Adipocyte (in vitro differentiated cells): ENCODE results near the gene DOCK2.

Source experiments
- DNase-seq: peaks from one replicate; pipeline ENCODE4 v3.0.0-alpha.2; 2015; ENCODE audit warnings: low read depth
- H3K27me3 ChIP-seq: replicated peaks from 2 replicates; pipeline ENCODE4 v1.7.0; 2013; ENCODE audit warnings: mild to moderate bottlenecking, low read length, moderate library complexity; ENCODE audit not compliant: control insufficient read depth, insufficient read depth
- H3K36me3 ChIP-seq: 2 replicates; pipeline ENCODE4 v1.7.0; 2013; ENCODE audit warnings: low read length, mild to moderate bottlenecking, moderate library complexity; ENCODE audit not compliant: control insufficient read depth, insufficient read depth, severe bottlenecking
- H3K4me1 ChIP-seq: 2 replicates; pipeline ENCODE4 v1.7.0; 2013; ENCODE audit warnings: mild to moderate bottlenecking, low read length, moderate library complexity; ENCODE audit not compliant: control insufficient read depth, insufficient read depth
- H3K4me3 ChIP-seq: 2 replicates; pipeline ENCODE4 v1.7.0; 2013; ENCODE audit warnings: mild to moderate bottlenecking, low read length, moderate library complexity
- H3K9ac ChIP-seq: 2 replicates; pipeline ENCODE4 v1.7.0; 2013; ENCODE audit warnings: mild to moderate bottlenecking, low read length, moderate library complexity
- H3K9me3 ChIP-seq: 2 replicates; pipeline ENCODE4 v1.7.0; 2013; ENCODE audit warnings: mild to moderate bottlenecking, low read length, moderate library complexity; ENCODE audit not compliant: control insufficient read depth

Gene DOCK2

DNA sequence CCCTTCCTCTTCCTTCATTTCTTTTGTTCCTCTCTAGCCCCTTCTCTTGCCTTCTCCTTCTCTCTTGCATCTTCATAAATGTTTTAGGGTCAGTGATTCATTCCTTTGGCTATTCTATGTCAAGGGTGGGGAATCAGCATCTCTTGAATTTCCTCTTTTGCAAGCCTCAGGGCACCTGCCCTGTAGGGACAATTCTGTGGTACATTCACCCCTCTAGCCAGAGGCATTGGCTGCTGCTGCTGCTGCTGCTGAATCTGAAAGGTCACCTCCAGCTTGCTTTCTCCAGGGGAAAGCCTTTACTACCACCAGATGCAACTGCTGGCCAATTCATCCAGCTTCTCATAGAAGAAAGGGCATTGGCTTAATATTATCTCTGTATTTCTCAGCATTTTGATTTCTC is 255.9 kb downstream of the DOCK2 start:
- peaks cover 21% of the 10 kb centered on the region for H3K4me1 ChIP-seq
- DNase-seq: no peak
- no peak overlapping the region for H3K4me3 ChIP-seq
- no peak overlapping the region for H3K9ac ChIP-seq
- no peaks in the 10 kb centered on the region for H3K27me3 ChIP-seq
- no peaks in the 10 kb centered on the region for H3K9me3 ChIP-seq
- no peaks in the 10 kb centered on the region for H3K36me3 ChIP-seq

DNA sequence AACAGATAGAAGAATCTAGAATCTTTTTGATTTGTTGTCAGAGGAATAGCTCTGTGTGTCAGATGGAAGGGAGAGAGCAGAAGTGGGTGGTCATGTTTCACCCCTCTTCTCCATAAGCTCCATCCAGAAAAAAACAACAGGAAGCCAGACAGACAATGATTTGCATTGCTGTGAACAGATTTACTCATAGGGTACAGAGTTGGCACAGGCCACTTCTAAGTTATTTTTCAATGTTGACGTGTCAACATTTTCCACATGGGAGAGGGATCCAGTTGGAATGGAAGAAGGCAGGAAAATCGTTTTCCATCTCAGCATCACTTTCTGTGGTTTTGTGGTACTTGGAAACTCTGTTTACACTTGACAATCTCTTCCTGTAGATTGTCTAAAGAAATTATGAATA is 256.5 kb downstream of the DOCK2 start:
- Histone ChIP-seq H3K4me3 (no peak overlapping the region), H3K9me3 (no peaks in the 10 kb centered on the region), H3K4me1 (peaks cover 21% of the 10 kb centered on the region), H3K27me3 (no peaks in the 10 kb centered on the region), H3K9ac (no peak overlapping the region), H3K36me3 (no peaks in the 10 kb centered on the region)
- no peak for DNase-seq

DNA sequence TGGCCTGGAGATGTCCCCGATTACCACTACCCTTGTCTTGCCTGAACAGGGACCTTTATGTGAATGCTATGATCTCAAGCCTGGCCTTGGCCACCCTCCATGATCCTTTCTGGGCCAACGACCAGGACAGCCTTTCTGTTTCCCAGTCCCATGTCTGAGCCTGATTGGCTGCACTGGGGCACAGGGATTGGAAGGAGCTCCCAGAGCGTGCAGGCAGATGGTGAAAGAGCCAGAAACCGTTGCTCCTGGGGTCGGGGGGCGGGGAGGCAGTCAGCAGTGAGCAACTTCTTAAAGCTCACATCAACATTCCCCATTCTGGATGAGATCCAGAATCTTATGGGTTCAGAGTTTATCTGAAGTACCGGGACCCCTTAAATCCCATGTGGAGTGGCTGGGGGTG is 258.9 kb downstream of the DOCK2 start:
- H3K9me3 ChIP-seq: no peaks in the 10 kb centered on the region
- no peaks in the 10 kb centered on the region for H3K27me3 ChIP-seq
- DNase-seq: no peak
- H3K4me3 ChIP-seq: peak overlapping the region; percentile 47
- no peaks in the 10 kb centered on the region for H3K36me3 ChIP-seq
- peaks cover 21% of the 10 kb centered on the region for H3K4me1 ChIP-seq
- no peak overlapping the region for H3K9ac ChIP-seq

- no peak for DNase-seq
- Histone ChIP-seq H3K4me1 (peaks cover 21% of the 10 kb centered on the region), H3K27me3 (no peaks in the 10 kb centered on the region), H3K9ac (no peak overlapping the region), H3K4me3 (no peak overlapping the region), H3K9me3 (no peaks in the 10 kb centered on the region), H3K36me3 (no peaks in the 10 kb centered on the region)
Observed at GRCh38 chr5:169897481-169897880, 260.4 kb downstream of the DOCK2 start.

- DNase-seq: no peak
- no peak overlapping the region for H3K9ac ChIP-seq
- no peaks in the 10 kb centered on the region for H3K27me3 ChIP-seq
- H3K4me1 ChIP-seq: peaks cover 10% of the 10 kb centered on the region
- no peaks in the 10 kb centered on the region for H3K36me3 ChIP-seq
- H3K4me3 ChIP-seq: no peak overlapping the region
- no peaks in the 10 kb centered on the region for H3K9me3 ChIP-seq
Observed at GRCh38 chr5:169901896-169902295, 264.8 kb downstream of the DOCK2 start.

GRCh38 chr5:169904059-169904458 is 267.0 kb downstream of the DOCK2 start:
- H3K9ac ChIP-seq: no peak overlapping the region
- H3K4me3 ChIP-seq: no peak overlapping the region
- H3K9me3 ChIP-seq: no peaks in the 10 kb centered on the region
- H3K27me3 ChIP-seq: no peaks in the 10 kb centered on the region
- peak; percentile 25 for DNase-seq
- peaks cover 15% of the 10 kb centered on the region for H3K4me1 ChIP-seq
- H3K36me3 ChIP-seq: no peaks in the 10 kb centered on the region

DNA sequence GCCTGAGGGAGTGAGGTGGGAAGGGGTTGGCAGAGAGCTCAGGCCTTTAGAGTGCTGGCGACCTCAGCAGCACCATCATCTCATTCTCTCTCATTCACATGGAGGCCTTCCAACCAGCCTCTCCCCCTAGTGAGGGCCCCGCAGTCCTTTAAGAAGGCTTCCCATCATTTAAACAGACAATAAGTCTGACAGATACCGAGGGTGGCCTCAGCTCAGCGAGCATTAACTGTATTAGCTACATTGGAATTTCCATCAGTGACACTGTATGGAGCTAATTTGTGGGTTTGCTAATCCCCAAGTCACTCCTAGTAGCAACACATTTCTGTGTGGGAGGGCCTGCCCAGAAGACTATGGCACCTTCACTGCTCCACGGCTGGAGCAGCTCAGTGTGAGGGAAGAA is 267.4 kb downstream of the DOCK2 start:
- no peak overlapping the region for H3K4me3 ChIP-seq
- no peak for DNase-seq
- no peak overlapping the region for H3K9ac ChIP-seq
- H3K4me1 ChIP-seq: peaks cover 15% of the 10 kb centered on the region
- H3K36me3 ChIP-seq: no peaks in the 10 kb centered on the region
- no peaks in the 10 kb centered on the region for H3K9me3 ChIP-seq
- no peaks in the 10 kb centered on the region for H3K27me3 ChIP-seq

DNA sequence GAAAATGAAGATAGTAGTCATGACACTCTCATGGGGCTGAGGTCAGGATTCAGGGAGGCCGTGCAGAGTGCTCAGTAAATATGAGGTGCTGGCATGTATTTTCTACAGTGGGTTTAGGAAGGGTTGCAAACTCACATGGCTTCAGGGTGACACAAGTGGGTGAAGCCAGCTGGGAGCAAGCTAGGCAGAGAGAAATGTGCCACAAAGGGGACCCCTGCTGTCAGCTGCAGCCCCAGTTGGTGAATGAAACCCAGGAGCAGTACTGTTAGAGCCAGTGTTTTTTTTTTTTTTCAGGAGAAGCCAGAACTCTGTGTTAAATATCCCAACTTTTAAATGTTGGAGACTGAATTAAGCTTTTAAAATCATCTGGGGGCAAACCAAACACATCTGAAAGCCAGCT is 267.9 kb downstream of the DOCK2 start:
- DNase-seq: no peak
- H3K36me3 ChIP-seq: no peaks in the 10 kb centered on the region
- no peak overlapping the region for H3K4me3 ChIP-seq
- peaks cover 15% of the 10 kb centered on the region for H3K4me1 ChIP-seq
- H3K27me3 ChIP-seq: no peaks in the 10 kb centered on the region
- H3K9ac ChIP-seq: no peak overlapping the region
- no peaks in the 10 kb centered on the region for H3K9me3 ChIP-seq

- Histone ChIP-seq H3K27me3 (no peaks in the 10 kb centered on the region), H3K4me3 (no peak overlapping the region), H3K9me3 (no peaks in the 10 kb centered on the region), H3K36me3 (no peaks in the 10 kb centered on the region), H3K4me1 (peaks cover 15% of the 10 kb centered on the region), H3K9ac (no peak overlapping the region)
- DNase-seq: no peak
Observed at GRCh38 chr5:169906745-169907649, 269.9 kb downstream of the DOCK2 start.

DNA sequence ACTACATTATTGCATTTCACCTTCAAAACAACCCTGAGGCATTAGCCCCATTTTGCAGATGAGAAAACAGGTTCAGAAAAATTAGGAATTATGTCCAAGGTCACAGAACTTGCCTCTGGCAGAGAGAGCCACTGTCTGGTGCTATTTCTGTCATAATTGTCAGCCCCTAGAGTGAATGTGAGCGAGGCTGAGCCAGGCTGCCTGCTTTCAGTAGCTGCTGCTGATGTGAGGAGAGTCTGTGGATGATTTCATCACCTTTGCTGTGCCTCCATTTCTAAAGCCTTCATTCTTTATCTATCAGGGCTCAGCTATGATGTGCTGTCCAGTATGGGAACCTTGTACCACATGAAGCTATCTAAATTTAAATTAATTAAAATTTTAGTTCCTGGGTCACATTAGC is 271.8 kb downstream of the DOCK2 start:
- DNase-seq: no peak
- no peaks in the 10 kb centered on the region for H3K9me3 ChIP-seq
- H3K4me3 ChIP-seq: no peak overlapping the region
- H3K27me3 ChIP-seq: no peaks in the 10 kb centered on the region
- H3K9ac ChIP-seq: no peak overlapping the region
- peaks cover 24% of the 10 kb centered on the region for H3K4me1 ChIP-seq
- no peaks in the 10 kb centered on the region for H3K36me3 ChIP-seq

GRCh38 chr5:169909945-169910344 is 272.9 kb downstream of the DOCK2 start:
- H3K4me3 ChIP-seq: no peak overlapping the region
- no peaks in the 10 kb centered on the region for H3K36me3 ChIP-seq
- H3K9me3 ChIP-seq: no peaks in the 10 kb centered on the region
- no peak overlapping the region for H3K9ac ChIP-seq
- H3K4me1 ChIP-seq: peaks cover 29% of the 10 kb centered on the region
- DNase-seq: no peak
- no peaks in the 10 kb centered on the region for H3K27me3 ChIP-seq

DNA sequence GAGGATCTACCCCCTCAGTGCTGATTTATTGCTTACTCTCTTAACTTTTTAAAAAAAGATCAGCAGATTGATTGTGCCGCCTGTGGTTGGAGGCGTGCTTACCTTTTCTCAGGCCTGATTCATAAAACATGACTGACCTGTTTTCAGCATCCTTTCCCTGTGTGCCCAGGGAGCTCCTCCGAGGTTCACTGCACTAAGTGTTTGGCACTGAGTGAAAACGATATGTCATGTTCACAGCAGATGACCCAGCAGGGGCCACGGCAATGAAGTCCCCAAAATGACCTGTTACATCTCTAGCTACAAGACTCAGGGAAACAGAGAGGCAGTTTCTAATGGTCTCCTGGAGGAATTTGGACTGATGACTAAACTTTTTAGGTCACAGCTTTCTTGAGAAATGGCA is 273.3 kb downstream of the DOCK2 start:
- H3K36me3 ChIP-seq: no peaks in the 10 kb centered on the region
- no peak for DNase-seq
- H3K4me3 ChIP-seq: no peak overlapping the region
- no peaks in the 10 kb centered on the region for H3K9me3 ChIP-seq
- H3K9ac ChIP-seq: no peak overlapping the region
- H3K4me1 ChIP-seq: peaks cover 29% of the 10 kb centered on the region
- no peaks in the 10 kb centered on the region for H3K27me3 ChIP-seq
